RWPE2 (cell line): Measurements from ENCODE around the gene MROH8.
A peak's percentile ranks its signal among the peaks of the same experiment; 100 is the strongest.

Experiments
- ATAC-seq: fragments of 200-7000 bp; cut with Tn5 transposase; 3 replicates; pipeline ENCODE4 v1.9.1; 2021; ENCODE audit warnings: low read depth
- DNase-seq: peaks from one replicate; pipeline ENCODE4 v3.0.0-alpha.2; 2020; ENCODE audit warnings: low spot score
- H3K27ac ChIP-seq: fragments of 450-650 bp; 2 replicates; pipeline ENCODE4 v1.5.1; 2017; ENCODE audit warnings: mild to moderate bottlenecking; ENCODE audit not compliant: poor library complexity, severe bottlenecking
- H3K27me3 ChIP-seq: fragments of 250-450 bp; sonication (Bioruptor Pico); 2 replicates; pipeline ENCODE4 v1.5.1; 2021; ENCODE audit warnings: mild to moderate bottlenecking, moderate library complexity; ENCODE audit not compliant: insufficient read depth, poor library complexity, severe bottlenecking
- H3K36me3 ChIP-seq: fragments of 250-450 bp; sonication (Bioruptor Pico); 2 replicates; pipeline ENCODE4 v1.5.1; 2020; ENCODE audit warnings: low read depth, mild to moderate bottlenecking, moderate library complexity
- H3K4me1 ChIP-seq: fragments of 250-450 bp; sonication (Bioruptor Pico); 2 replicates; pipeline ENCODE4 v1.5.1; 2021; ENCODE audit warnings: mild to moderate bottlenecking, moderate library complexity; ENCODE audit not compliant: insufficient read depth, poor library complexity, severe bottlenecking
- H3K4me3 ChIP-seq: fragments of 250-450 bp; sonication (Bioruptor Pico); 2 replicates; pipeline ENCODE4 v1.5.1; 2021; ENCODE audit warnings: mild to moderate bottlenecking, moderate library complexity; ENCODE audit not compliant: severe bottlenecking
- H3K9me3 ChIP-seq: fragments of 250-450 bp; sonication (Bioruptor Pico); 2 replicates; pipeline ENCODE4 v1.5.1; 2021; ENCODE audit warnings: mild to moderate bottlenecking, moderate library complexity; ENCODE audit not compliant: severe bottlenecking
- CTCF ChIP-seq: fragments of 450-650 bp; IDR thresholded peaks from one replicate; pipeline ENCODE4 v1.5.1; 2017; ENCODE audit warnings: mild to moderate bottlenecking, moderate library complexity; ENCODE audit not compliant: poor library complexity, severe bottlenecking

Gene MROH8

GRCh38 chr20:37095108-37095598 is 84.2 kb downstream of the MROH8 start:
- no peaks in the 10 kb centered on the region for H3K27me3 ChIP-seq
- DNase-seq = no peak
- H3K4me1 ChIP-seq = peaks cover 12% of the 10 kb centered on the region
- H3K36me3 ChIP-seq = peaks cover 43% of the 10 kb centered on the region
- H3K4me3 ChIP-seq = peak overlapping the region; percentile 77
- no peak for TF ChIP-seq CTCF
- no peaks in the 10 kb centered on the region for H3K9me3 ChIP-seq
- ATAC-seq = peak; percentile 29
- peak overlapping the region; percentile 46 for H3K27ac ChIP-seq

GRCh38 chr20:37090407-37090806 is 88.9 kb downstream of the MROH8 start:
- H3K9me3 ChIP-seq = no peaks in the 10 kb centered on the region
- no peaks in the 10 kb centered on the region for H3K27me3 ChIP-seq
- H3K27ac ChIP-seq = no peak overlapping the region
- no peak for ATAC-seq
- TF ChIP-seq CTCF = no peak
- H3K36me3 ChIP-seq = peaks cover 90% of the 10 kb centered on the region
- H3K4me1 ChIP-seq = peaks cover 9% of the 10 kb centered on the region
- H3K4me3 ChIP-seq = no peak overlapping the region
- no peak for DNase-seq

GRCh38 chr20:37081717-37082289 is 97.5 kb downstream of the MROH8 start:
- TF ChIP-seq CTCF = peak; percentile 79
- H3K9me3 ChIP-seq = no peaks in the 10 kb centered on the region
- peak; percentile 34 for ATAC-seq
- no peak overlapping the region for H3K27ac ChIP-seq
- no peak for DNase-seq
- no peak overlapping the region for H3K4me3 ChIP-seq
- H3K4me1 ChIP-seq = no peaks in the 10 kb centered on the region
- no peaks in the 10 kb centered on the region for H3K27me3 ChIP-seq
- H3K36me3 ChIP-seq = peaks cover 82% of the 10 kb centered on the region

GRCh38 chr20:37077009-37077408 is 102.3 kb downstream of the MROH8 start:
- H3K9me3 ChIP-seq = no peaks in the 10 kb centered on the region
- H3K27ac ChIP-seq = no peak overlapping the region
- no peaks in the 10 kb centered on the region for H3K27me3 ChIP-seq
- H3K36me3 ChIP-seq = peaks cover 62% of the 10 kb centered on the region
- H3K4me1 ChIP-seq = peaks cover 2% of the 10 kb centered on the region
- no peak overlapping the region for H3K4me3 ChIP-seq
- no peak for DNase-seq
- TF ChIP-seq CTCF = no peak
- ATAC-seq = no peak

GRCh38 chr20:37075932-37076685 is 103.2 kb downstream of the MROH8 start:
- H3K36me3 ChIP-seq = peaks cover 58% of the 10 kb centered on the region
- DNase-seq = no peak
- H3K27ac ChIP-seq = no peak overlapping the region
- no peaks in the 10 kb centered on the region for H3K9me3 ChIP-seq
- no peaks in the 10 kb centered on the region for H3K27me3 ChIP-seq
- peaks cover 11% of the 10 kb centered on the region for H3K4me1 ChIP-seq
- H3K4me3 ChIP-seq = no peak overlapping the region
- no peak for TF ChIP-seq CTCF
- ATAC-seq = no peak
